GM15510 (cell line): ENCODE data around the gene SFTPA2.
"Not testable (repeated sequence)": the region's sequence is repeated elsewhere in the genome, so short reads cannot be mapped to it uniquely, and the experiment has no call there.

Experiments
- POLR2A ChIP-seq: IDR thresholded peaks from 3 replicates; pipeline ENCODE4 v1.6.1; 2011; ENCODE audit warnings: borderline replicate concordance; ENCODE audit not compliant: insufficient read length; ENCODE audit errors: extremely low read depth

SFTPA2 gene

DNA sequence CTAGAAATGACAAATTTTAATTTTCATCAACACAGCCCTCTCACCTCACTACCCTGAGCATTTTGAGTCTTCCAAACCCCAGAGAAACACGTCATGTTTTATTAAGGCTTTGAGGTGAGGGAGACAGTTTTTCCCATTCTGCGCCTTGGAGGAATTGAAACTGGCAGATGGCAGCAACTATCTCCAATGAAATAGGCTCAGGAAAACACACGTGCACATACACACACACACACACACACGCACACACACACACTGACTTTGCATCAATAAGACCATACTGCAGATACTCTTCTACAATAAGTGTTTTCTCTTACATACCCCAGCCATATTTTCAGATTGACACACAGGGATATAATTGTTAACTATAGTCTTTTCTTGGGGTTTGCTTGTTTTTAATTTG lies 3.2 kb upstream of the SFTPA2 start:
- no peak for TF ChIP-seq POLR2A

DNA sequence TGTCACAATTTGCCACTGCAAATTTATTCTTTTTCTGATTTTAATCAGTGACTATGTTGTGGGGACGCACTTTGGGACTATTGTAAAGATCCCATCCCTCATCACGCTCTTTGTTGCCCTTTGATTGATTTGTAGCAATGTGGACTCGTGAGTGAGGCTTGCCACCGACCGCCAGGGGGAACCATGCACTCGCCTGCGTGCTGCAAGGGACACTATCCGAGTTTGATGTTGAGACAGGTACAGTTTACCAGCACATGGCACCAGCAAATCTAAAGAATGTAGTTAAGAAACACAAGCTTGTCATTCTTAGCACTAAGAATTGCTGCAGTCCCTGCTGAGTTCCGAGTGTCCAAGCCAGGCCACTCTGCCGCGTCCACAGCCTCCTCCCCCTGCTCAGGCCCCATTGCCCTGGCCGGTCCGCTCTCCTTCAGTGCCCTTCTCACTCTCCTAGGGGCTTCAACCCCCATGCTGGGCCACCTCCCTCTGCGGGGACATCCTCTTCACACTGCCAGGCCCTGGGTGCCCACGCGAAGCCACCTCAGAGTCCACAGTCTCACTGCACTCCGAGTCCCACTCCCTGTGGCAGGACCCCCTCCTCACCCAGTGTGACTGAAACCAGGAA lies 2.0 kb upstream of the SFTPA2 start:
- TF ChIP-seq POLR2A, result no peak

DNA sequence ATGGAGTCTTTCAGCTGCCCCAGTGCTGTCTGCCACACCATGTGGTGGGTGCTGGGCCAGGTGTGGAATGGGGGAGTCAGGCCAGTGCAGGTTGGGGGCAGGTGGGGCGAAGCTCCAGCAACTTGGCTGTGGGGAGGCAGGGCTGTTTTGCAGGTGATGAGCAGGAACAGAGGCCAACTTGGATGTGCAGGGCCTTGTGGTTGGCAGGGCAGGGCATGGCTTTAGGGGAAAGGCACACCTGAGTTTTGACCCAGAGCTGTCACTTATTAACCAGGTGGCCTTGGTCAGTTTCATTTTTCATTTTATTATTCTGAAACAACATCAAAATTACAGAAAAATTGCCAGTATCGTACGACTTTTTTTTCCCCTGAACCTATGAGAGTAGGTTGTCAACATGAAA lies 1.1 kb upstream of the SFTPA2 start:
- no peak for TF ChIP-seq POLR2A

DNA sequence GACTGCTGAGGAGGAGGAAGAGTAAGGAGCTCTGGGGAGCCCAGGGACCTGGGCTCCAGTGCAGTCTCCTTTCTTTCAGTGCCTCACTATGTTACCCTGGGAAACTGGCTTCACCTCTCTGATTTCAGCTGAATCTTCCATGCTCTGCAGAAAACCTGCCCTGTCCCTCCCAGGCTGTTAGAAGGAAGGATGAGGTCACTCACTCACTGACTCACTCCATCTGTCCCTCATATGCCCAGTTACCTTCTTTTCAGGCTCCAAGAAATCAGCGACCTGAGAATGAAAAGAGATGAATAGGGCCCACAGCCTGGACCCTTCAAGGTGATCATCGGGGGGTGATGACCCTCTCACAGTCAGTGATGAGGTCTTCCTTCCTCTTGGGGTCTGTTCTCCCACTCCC lies 481 bp downstream of the SFTPA2 start:
- no peak for TF ChIP-seq POLR2A

DNA sequence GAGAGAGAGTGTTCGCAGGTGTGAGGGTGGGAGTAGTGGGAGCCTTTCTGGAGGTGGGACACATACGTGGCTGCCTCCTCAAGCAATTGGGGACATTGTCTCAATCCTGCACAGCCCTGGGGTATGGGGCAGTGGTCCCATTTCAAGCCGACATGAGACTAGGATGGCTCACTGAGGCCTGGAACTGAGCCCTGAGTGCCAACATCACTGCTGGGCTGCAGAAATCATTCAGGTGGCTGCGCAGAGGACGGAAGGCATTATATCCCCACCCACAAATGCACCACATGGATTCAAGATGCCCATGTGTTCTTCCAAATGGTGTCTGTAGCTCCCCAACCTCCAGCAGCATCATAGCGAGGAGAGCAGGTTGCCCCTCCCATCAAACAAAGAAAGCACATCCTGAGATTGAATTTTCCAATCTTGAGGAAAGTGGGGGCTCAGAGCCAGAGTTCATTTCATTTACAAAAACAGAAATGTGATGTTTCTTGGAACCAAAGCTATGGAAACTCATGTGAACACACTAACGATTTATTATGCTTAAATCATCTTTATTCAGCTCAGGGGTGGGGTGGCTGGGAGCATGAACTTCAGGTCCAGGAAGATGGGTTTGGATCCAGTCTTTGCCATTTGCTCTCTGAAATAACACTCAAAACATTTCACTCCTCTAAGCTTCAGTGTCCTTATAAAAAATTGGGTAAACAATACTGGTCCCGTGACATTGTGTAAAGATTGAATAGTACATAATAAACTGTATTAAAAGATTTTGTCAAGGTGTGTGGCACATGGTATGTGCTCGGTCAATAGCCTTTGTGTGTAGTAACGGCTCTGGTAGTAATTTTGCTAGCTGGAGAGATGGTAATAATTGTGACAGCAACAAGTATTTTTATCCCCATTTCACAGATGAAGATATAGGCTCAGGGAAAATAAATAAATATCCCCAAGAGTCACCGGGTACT lies 4.6 kb downstream of the SFTPA2 start:
- no peak for TF ChIP-seq POLR2A

DNA sequence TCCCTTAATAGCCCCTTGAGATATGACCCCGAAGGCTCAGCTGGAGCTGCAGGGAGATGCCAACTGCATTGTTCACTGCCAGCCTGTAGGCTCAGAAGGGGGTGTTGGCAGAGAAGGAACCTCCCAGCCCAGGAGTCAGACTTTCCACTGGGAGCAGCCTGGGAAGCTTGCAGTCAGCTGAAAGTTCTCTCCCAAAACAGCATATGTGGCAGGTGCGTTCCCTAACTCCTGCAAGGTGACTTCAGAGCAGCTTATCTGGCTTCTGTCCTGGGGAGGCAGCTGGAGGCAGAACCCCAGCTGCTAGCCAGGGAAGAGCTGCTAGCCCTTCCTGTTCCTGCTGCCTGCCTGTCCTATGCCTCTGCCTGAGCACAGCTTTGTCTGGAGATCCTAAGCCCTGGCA lies 8.1 kb downstream of the SFTPA2 start:
- TF ChIP-seq POLR2A, result no peak

DNA sequence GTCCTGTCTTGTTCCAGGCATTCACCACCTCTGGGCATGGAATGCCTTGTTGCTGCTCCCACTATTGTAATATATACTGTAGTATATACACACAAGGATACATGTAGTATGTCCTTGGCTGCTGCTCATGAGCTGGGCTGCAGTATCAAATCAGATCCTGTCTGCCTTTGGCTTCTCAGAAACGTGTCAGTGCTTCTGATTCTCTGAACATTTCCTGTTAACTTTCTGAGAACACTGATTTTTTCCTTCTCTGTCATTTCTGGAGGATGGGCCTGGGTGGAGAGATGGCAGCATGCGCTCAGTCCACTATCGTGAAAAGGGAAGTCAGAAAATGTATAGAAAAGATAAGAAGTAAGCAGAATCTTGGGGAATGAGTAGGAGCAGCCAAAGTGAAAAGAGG lies 12.2 kb downstream of the SFTPA2 start:
- TF ChIP-seq POLR2A, result no peak

DNA sequence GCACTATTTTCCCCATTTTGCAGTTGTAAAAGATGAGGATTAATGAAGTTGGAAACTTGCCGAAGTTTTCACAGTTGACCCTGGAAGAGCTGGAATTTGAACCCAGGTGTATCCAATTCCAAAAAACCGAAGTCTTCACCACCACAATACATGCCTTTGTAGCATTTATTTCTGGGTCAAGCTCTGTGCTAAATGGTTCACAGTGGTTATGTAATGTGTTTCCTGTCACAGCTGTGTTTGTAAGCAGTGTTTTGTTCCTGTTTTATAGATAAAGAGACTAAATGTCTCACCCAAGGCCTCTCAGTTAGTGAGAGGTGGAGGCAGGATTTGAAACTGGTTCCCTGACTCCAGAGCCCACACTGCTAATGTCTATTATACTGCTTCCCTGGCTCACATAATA lies 17.6 kb downstream of the SFTPA2 start:
- TF ChIP-seq POLR2A, result no peak

DNA sequence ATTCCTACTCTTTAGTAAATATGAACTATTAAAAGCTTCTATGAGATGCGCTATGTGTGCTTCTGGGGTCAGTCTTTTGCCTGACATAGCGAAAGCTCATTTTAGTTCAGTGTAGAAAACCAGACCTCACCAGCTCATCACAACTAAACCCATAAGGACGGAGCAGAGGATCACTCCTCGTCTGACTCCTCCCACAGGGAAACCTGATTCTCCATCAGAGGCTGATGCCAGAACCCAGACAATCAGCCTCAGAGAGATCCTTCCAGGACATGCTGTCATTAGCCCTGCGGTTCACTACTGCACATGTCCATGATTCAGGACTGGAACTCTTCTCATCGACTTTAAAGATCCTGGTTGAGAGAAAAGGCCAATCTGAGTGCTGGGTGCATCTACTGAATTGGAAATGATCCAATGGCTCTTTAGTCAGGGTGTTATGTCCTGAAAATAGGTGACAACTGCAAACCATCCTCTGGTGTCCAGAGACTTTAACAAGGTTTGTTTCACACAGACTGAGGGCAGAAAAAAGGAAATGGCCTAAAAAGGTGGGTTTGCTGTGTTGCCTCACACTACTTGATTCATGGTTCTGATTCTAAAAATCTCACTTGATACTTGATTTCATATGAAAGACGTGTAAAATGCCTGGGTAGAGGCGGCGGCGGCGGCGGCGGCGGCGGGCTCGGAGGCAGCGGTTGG lies 48.2 kb downstream of the SFTPA2 start, which contains the start of gene EIF5AL1:
TSS of gene EIF5AL1 (plus strand) at position 643 of the 693 bp plus-strand sequence. CDS start 117 bp downstream, outside the sequence.
- TF ChIP-seq POLR2A, result not testable (repeated sequence)

DNA sequence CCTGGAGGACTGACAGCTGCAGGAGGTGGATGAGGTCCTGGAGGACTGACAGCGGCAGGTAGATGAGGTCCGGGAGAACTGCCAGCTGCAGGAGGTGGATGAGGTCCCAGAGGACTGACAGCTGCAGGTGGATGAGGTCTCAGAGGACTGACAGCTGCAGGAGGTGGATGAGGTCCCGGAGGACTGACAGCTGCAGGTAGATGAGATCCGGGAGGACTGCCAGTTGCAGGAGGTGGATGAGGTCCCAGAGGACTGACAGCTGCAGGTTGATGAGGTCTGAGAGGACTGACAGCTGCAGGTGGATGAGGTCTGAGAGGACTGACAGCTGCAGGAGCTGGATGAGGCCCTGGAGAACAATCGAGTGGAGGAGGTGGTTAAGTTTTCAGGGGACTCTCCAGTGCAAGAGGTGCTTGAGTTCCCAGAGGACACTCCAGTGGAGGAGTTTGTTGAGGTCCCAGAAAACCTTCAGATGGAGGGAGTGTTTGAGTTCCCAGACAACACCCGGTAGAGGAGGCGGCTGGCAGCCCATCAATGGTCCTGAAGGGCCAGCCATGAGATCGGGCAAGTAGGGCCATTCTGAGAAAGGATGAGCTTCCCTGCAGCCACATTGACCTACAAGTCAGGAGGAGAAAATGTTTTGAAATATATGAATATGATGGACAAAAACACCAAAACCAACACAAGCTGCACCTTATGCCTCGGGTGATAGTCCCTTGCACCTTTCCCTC lies 52.6 kb downstream of the SFTPA2 start:
- TF ChIP-seq POLR2A, result no peak
